Diencephalon (tissue), 1 donor: Measurements from ENCODE around the gene SC5D. TPM values are rescaled to one million over a fixed set of nuclear protein-coding genes. Genes with fewer than 3 reads are reported as not detected.

Experiments used
- total RNA-seq: library from RNA; depleted of rRNA; stranded (reverse); fragments of >200 nt; gene quantifications from one replicate; pipeline ENCODE4 v1.2.3, GENCODE V29; 2014

The SC5D gene, protein sequence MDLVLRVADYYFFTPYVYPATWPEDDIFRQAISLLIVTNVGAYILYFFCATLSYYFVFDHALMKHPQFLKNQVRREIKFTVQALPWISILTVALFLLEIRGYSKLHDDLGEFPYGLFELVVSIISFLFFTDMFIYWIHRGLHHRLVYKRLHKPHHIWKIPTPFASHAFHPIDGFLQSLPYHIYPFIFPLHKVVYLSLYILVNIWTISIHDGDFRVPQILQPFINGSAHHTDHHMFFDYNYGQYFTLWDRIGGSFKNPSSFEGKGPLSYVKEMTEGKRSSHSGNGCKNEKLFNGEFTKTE
- 163 TPM for total RNA-seq

DNA sequence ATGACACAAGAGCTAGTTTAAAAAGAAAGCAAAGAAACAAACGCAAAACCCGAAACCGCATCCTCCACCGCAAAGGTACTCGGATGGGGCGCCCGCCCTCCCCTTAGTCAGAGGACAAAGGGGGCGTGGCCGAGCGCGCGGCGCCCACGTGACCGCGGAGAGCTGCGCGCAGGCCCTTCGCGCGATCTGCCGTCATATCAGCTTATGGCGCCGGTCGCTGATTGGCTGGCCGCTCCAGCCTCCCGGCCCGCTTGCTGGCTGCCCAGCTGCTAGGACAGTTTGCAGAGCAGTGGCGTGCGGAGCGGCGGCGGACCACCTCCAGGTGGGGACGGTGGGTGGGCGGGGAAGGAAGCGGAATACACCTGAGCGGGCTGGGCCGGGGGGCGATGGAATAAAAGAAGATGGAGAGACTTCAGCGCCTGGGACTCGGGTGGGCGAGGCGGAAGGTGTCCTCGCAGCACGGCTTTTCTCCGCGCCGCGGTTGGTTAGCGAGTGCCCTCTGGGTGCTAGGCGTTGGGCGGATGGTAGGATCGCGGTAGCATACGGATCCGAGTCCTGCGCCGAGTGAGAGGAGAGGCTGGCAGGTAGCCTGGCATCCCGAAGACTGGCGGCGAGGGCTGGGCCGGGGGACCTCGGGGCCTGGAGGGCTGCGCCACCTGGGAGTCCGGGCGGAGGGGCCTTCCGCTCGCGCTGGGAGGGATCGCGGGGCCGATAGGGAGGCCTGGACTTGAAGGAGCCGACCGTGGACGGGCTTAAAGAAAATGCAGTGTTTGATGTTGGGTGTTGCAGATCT, at the start of gene SC5D:
Gene SC5D, plus strand, starts transcription at position 277 of the 793 bp plus-strand sequence. CDS start 10,605 bp downstream, outside the sequence.

Other genes with a start within 250 kb of the SC5D start
- 2.5 TPM for gene TECTA, start 191.5 kb upstream of the SC5D start, total RNA-seq
- 30.2 TPM for gene SORL1, start 159.5 kb downstream of the SC5D start, total RNA-seq